ENCODE measurements around the gene SLC16A13. TPM values are rescaled to one million over a fixed set of nuclear protein-coding genes. Genes with fewer than 3 reads are reported as not detected.

Gene SLC16A13
- total and polyA plus RNA-seq, 2 of the 4 experiments (the other 2 are of a cell fraction) = 0.18 to 2.3 TPM

DNA sequence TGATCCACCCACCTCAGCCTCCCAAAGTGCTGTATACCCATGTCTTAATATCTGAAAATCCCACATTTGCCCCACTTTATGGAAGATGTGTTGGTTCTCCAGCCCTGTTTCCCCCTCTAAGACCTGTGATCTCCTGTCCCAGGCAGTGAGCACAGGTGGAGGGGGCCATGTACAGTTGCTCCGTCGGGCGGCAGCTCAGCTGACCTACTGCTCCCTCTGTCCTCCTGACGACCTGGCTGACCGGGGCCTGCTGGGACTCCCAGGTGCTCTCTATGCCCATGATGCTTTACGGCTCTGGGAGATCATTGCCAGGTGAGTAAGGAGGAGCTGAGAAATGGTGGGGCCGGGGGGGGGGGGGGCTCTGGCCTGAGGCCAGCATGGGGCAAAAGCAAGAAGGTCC lies 30.1 kb upstream of the SLC16A13 start:
- no peak overlapping the region for H4K5ac ChIP-seq (ENCODE audit: low read depth, low read length)
- no peaks in the 10 kb centered on the region; the same call in 1 of the 2 replicates for H3K4me1 ChIP-seq (ENCODE audit: control insufficient read depth, insufficient read depth, low read length)
- H4K20me1 ChIP-seq (ENCODE audit: insufficient read depth, low read length) = peaks cover 25% of the 10 kb centered on the region
- H4K91ac ChIP-seq (ENCODE audit: insufficient read depth, low read depth, low read length) = no peak overlapping the region
- POLR2A ChIA-PET (ENCODE audit: unreplicated experiment) = no interaction called here
- dilution Hi-C loops (cut with HindIII; ENCODE audit: low sequenced_read_pairs, unreplicated experiment) = no loop called here
- H2BK120ac ChIP-seq (ENCODE audit: low read depth, low read length) = no peak overlapping the region
- no peak for DNase-seq
- no peak overlapping the region for H4K8ac ChIP-seq (ENCODE audit: low read depth in 2 of 2, low read length in 2 of 2)
- no peak overlapping the region for H2BK20ac ChIP-seq (ENCODE audit: low read depth, low read length)
- H3K14ac ChIP-seq (replicated peaks; ENCODE audit: low read depth, low read length) = no peak overlapping the region
- H3K36me3 ChIP-seq (ENCODE audit: control insufficient read depth, insufficient read depth, low read length) = peaks cover 21% of the 10 kb centered on the region
- no peak overlapping the region for H3K23ac ChIP-seq (ENCODE audit: low read depth, low read length)
- no peak overlapping the region for H3K4me3 ChIP-seq (ENCODE audit: insufficient read depth, low read depth, low read length)
- no peak overlapping the region for H3K9ac ChIP-seq (ENCODE audit: low read depth, low read length)
- WGBS, 2 experiments (ENCODE audit: extremely low coverage in 2 of 2, insufficient read length in 1 of 2) = no CpG with 5 or more reads among the region's 7 CpGs
- CTCF ChIA-PET = interaction anchor here (0.6 kb wide), 1 partner anchor 85 kb away, joined by 3 read pairs; no protein-coding TSS in a partner anchor
- no TSS peak for BruUV-seq (replicated peaks)
- no peaks in the 10 kb centered on the region for H3K27me3 ChIP-seq (ENCODE audit: control insufficient read depth, insufficient read depth, low read length)
- no peak overlapping the region for H2AFZ ChIP-seq (replicated peaks; ENCODE audit: low read length, poor library complexity)
- no peaks in the 10 kb centered on the region for H3K9me1 ChIP-seq (ENCODE audit: insufficient read depth, low read length)
- no peak overlapping the region for H3K18ac ChIP-seq (ENCODE audit: low read depth, low read length)
- peaks cover 19 to 67% of the 10 kb centered on the region in 2 experiments for H3K79me1 ChIP-seq (ENCODE audit: low read depth in 1 of 2, low read length in 2 of 2)
- ATAC-seq (ENCODE audit: low read depth) = no peak
- H2BK15ac ChIP-seq (ENCODE audit: low read depth, low read length) = no peak overlapping the region
- H2AK5ac ChIP-seq (ENCODE audit: low read depth, low read length) = no peak overlapping the region
- no peak for TF ChIP-seq RAD21 (IDR thresholded peaks at IDR 0.05; ENCODE audit: low read length)
- TF ChIP-seq RCOR1 (IDR thresholded peaks at IDR 0.05; ENCODE audit: insufficient replicate concordance, low read length) = no peak
- TF ChIP-seq POLR2A (IDR thresholded peaks at IDR 0.05; ENCODE audit: low read depth, low read length) = no peak
- no peak for TF ChIP-seq MXI1 (IDR thresholded peaks at IDR 0.05; ENCODE audit: borderline replicate concordance, low read depth, low read length)
- TF ChIP-seq, protein P1, sequence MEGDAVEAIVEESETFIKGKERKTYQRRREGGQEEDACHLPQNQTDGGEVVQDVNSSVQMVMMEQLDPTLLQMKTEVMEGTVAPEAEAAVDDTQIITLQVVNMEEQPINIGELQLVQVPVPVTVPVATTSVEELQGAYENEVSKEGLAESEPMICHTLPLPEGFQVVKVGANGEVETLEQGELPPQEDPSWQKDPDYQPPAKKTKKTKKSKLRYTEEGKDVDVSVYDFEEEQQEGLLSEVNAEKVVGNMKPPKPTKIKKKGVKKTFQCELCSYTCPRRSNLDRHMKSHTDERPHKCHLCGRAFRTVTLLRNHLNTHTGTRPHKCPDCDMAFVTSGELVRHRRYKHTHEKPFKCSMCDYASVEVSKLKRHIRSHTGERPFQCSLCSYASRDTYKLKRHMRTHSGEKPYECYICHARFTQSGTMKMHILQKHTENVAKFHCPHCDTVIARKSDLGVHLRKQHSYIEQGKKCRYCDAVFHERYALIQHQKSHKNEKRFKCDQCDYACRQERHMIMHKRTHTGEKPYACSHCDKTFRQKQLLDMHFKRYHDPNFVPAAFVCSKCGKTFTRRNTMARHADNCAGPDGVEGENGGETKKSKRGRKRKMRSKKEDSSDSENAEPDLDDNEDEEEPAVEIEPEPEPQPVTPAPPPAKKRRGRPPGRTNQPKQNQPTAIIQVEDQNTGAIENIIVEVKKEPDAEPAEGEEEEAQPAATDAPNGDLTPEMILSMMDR (conservative IDR thresholded peaks at IDR 0.05; ENCODE audit: low read depth, low read length) = no peak
- TF ChIP-seq MAFK (IDR thresholded peaks at IDR 0.05; ENCODE audit: low read depth, low read length) = no peak
- TF ChIP-seq CEBPB (IDR thresholded peaks at IDR 0.05; ENCODE audit: low read depth, low read length) = no peak
- TF ChIP-seq BHLHE40 (IDR thresholded peaks at IDR 0.05; ENCODE audit: low read depth, low read length) = no peak
- TF ChIP-seq RFX5 (IDR thresholded peaks at IDR 0.05; ENCODE audit: low read depth, low read length) = no peak
- TF ChIP-seq, protein P2, sequence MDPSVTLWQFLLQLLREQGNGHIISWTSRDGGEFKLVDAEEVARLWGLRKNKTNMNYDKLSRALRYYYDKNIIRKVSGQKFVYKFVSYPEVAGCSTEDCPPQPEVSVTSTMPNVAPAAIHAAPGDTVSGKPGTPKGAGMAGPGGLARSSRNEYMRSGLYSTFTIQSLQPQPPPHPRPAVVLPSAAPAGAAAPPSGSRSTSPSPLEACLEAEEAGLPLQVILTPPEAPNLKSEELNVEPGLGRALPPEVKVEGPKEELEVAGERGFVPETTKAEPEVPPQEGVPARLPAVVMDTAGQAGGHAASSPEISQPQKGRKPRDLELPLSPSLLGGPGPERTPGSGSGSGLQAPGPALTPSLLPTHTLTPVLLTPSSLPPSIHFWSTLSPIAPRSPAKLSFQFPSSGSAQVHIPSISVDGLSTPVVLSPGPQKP (IDR thresholded peaks at IDR 0.05; ENCODE audit: borderline replicate concordance, low read depth, low read length) = no peak
- no peak for TF ChIP-seq USF2 (IDR thresholded peaks at IDR 0.05; ENCODE audit: low read depth, low read length)
- no peak for TF ChIP-seq CHD1 (IDR thresholded peaks at IDR 0.05; ENCODE audit: low read depth, low read length)
- no peak for TF ChIP-seq FOS (IDR thresholded peaks at IDR 0.05; ENCODE audit: low read depth, low read length)
- no peak for TF ChIP-seq MAZ (IDR thresholded peaks at IDR 0.05; ENCODE audit: borderline replicate concordance, low read depth, low read length)
- no peak for TF ChIP-seq NFE2L2 (IDR thresholded peaks at IDR 0.05; ENCODE audit: low read depth, low read length)
- TF ChIP-seq SMC3 (IDR thresholded peaks at IDR 0.05; ENCODE audit: low read depth, low read length) = no peak
- H3K4ac ChIP-seq (ENCODE audit: low read depth, low read length) = no peak overlapping the region
- no peaks in the 10 kb centered on the region for H3K9me3 ChIP-seq (ENCODE audit: control insufficient read depth, insufficient read depth, low read length)
- no peak overlapping the region for H2BK5ac ChIP-seq (ENCODE audit: low read depth, low read length, poor library complexity, severe bottlenecking)
- intact Hi-C loops (cut with micrococcal nuclease) = no loop called here
- no peak overlapping the region for H3K4me2 ChIP-seq (ENCODE audit: low read depth, low read length)
- H3K56ac ChIP-seq (ENCODE audit: extremely low read depth, insufficient read depth, low read length) = no peak overlapping the region
- H3K27ac ChIP-seq (ENCODE audit: insufficient read depth, low read length) = no peak overlapping the region
- in situ Hi-C loops (cut with MboI; ENCODE audit: low sequenced_read_pairs) = loop anchor here (5.0 kb wide), 1 partner anchor 93 kb away; no protein-coding TSS in a partner anchor
- H2AK9ac ChIP-seq (replicated peaks; ENCODE audit: low read depth, low read length, poor library complexity) = no peak overlapping the region
